ENCODE measurements around the gene DNAH2.

DNA sequence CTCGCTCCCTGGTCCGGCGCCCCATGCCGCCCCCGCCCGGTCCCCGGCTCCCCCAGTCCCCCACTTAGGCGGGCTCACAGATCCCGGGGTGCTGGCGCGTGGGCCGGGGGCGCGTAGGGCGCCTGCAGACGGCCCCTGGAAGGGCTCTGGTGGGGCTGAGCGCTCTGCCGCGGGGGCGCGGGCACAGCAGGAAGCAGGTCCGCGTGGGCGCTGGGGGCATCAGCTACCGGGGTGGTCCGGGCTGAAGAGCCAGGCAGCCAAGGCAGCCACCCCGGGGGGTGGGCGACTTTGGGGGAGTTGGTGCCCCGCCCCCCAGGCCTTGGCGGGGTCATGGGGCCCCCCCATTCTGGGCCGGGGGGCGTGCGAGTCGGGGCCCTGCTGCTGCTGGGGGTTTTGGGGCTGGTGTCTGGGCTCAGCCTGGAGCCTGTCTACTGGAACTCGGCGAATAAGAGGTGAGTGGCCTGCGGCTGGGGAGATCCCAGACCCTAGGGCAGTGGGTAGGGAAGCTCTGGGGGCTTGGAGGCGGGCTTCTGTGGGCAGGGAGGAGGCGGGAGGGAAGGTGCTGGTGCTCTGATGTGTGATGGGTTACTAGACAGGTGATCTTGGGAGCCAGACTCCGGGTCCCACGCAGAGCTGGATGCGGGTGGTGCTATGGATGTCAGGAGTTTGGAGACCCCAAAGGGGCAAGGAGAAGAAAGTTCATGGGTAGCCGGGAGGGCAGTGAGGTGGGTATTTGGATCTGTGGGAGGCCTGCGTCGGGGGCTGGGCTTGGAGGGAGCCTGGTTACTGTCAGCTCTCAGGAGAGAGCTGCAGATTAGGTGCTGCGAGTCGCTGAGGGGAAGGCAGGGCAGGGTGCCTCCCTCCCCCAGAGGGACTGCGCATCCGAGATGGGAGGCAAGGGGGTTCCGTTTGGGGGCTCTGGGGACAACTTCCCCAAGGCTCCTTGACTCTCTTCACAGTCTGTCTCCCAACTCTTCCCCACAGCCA, 12.0 kb upstream of the DNAH2 start:
- TF ChIP-seq EZH2 (IDR thresholded peaks at IDR 0.05) (no peak), POLR2AphosphoS5 (IDR thresholded peaks at IDR 0.05; ENCODE audit: borderline replicate concordance, low read depth, low read length) (no peak), FOXP2 (optimal IDR thresholded peaks at IDR 0.05; ENCODE audit: control extremely low read depth, extremely low read length, insufficient read depth) (no peak)

All from SK-N-MC (cell line).